ENCODE measurements around the gene RPS16.
A peak's percentile ranks its signal among the peaks of the same experiment; 100 is the strongest.

The RPS16 gene

DNA sequence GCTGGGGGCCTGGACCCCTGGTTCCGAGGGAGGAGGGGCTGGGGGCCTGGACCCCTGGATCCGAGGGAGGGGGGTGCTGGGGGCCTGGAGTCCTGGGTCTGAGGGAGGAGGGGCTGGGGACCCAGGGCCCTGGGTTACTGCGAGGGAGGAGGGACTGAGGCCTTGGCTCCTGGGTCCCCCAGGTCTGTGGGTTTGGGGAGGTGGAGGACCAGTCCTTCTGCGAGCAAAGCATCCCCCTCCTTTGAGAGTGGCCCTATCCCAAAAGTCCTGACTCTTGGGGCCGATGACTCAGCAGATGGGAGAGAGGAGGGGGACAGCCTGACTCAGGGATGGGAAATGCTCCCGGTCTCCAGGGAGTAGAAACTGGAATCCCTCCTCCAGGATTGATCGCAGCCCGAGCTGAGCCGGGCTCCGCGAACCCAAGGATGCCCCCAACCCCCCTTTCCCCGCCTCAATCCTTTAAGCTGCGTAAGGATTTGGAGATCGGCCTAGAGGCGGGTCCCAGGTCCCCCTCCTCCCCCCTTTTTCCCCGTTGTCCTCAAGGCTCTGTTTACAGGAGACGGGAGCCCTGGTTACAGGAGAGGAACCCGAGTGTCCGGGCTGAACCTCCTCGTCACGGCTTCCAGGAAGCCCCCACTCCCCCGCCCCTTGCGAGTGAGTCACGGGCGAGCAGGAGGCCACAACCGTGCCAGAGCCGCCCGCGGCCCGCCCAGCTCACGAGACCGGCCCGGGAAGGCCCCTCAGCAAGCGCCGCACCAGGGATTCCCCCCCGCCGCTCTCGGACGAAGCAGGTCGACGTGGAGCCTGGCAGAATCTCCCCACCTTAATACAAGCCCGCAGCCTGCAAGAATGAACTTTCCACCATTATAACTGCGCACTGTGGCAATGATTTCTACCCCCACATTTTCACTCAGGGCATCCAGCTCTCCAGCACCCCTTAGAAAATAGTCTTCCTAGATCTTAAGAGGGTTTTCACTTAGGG, 32.1 kb downstream of the RPS16 start (continued):
- peak; percentile 87; the same call in 1 of the 2 replicates for TF ChIP-seq ZBTB10 (tag by site-specific recombination; IDR thresholded peaks at IDR 0.05)
- peak; percentile 77 for TF ChIP-seq ZXDB (tag by site-specific recombination; IDR thresholded peaks at IDR 0.05)
- TF ChIP-seq TRIM28 (IDR thresholded peaks at IDR 0.05; ENCODE audit: borderline replicate concordance, low read length), result no peak
- TF ChIP-seq ZSCAN18 (tag by site-specific recombination; IDR thresholded peaks at IDR 0.05), result 0 out of 2 replicates have a peak, but pooled peaks have one; percentile 15
- TF ChIP-seq, protein P1, sequence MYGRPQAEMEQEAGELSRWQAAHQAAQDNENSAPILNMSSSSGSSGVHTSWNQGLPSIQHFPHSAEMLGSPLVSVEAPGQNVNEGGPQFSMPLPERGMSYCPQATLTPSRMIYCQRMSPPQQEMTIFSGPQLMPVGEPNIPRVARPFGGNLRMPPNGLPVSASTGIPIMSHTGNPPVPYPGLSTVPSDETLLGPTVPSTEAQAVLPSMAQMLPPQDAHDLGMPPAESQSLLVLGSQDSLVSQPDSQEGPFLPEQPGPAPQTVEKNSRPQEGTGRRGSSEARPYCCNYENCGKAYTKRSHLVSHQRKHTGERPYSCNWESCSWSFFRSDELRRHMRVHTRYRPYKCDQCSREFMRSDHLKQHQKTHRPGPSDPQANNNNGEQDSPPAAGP (tag by site-specific recombination; IDR thresholded peaks at IDR 0.05), result peak; percentile 97
- no peak for TF ChIP-seq ZNF140 (tag by site-specific recombination; IDR thresholded peaks at IDR 0.05)
- TF ChIP-seq ZNF610 (tag by site-specific recombination; IDR thresholded peaks at IDR 0.05; ENCODE audit: borderline replicate concordance), result 0 out of 2 replicates have a peak, but pooled peaks have one; percentile 37
- peak; percentile 81 for TF ChIP-seq ZFP69B (tag by site-specific recombination; IDR thresholded peaks at IDR 0.05)
- TF ChIP-seq OSR2 (tag by site-specific recombination; IDR thresholded peaks at IDR 0.05), result peak; percentile 45
- peak; percentile 91 for TF ChIP-seq ZNF366 (tag by site-specific recombination; conservative IDR thresholded peaks at IDR 0.05)
- no peak for TF ChIP-seq ZNF776 (tag by site-specific recombination; IDR thresholded peaks at IDR 0.05; ENCODE audit: borderline replicate concordance)
- TF ChIP-seq ZBTB20 (tag by site-specific recombination; IDR thresholded peaks at IDR 0.05), result peak; percentile 92
- TF ChIP-seq ZNF571 (tag by site-specific recombination; IDR thresholded peaks at IDR 0.05), result no peak
- TF ChIP-seq MYNN (tag by site-specific recombination; IDR thresholded peaks at IDR 0.05; ENCODE audit: borderline replicate concordance), result peak; percentile 90
- peak; percentile 84 for TF ChIP-seq ZNF76 (tag by site-specific recombination; IDR thresholded peaks at IDR 0.05; ENCODE audit: borderline replicate concordance, low read depth)

GRCh38 chr19:39402346-39403300, 33.1 kb downstream of the RPS16 start:
- peaks cover 34% of the 10 kb centered on the region for H3K4me1 ChIP-seq (ENCODE audit: control insufficient read depth, insufficient read depth, low read length)
- ChIA-PET CTCF (interaction anchor here (0.9 to 3.7 kb wide), 5 partner anchors 9 to 12 kb away, joined by 3 to 63 read pairs (median 10); partner anchors contain the start of genes MED29, PAF1 and PLEKHG2), POLR2A (interaction anchor here (0.6 to 11.2 kb wide), 7 partner anchors 9 to 1040 kb away, joined by 3 to 175 read pairs (median 5); partner anchors contain the start of genes MED29, PAF1, PLEKHG2 and RPS16)
- H3K27ac ChIP-seq (ENCODE audit: extremely low read depth, low read depth, low read length), result peak overlapping the region; percentile 93
- H3K36me3 ChIP-seq (ENCODE audit: control insufficient read depth in 2 of 2, insufficient read depth in 1 of 2, low read length in 2 of 2), result peaks cover 4 to 9% of the 10 kb centered on the region in 2 experiments
- no peaks in the 10 kb centered on the region for H3K9me3 ChIP-seq (ENCODE audit: control insufficient read depth, insufficient read depth, low read depth, low read length)
- H3K4me3 ChIP-seq (ENCODE audit: low read depth, low read length), result peak overlapping the region; percentile 34
- peak; percentile 69 for TF ChIP-seq ZNF660 (tag by site-specific recombination; IDR thresholded peaks at IDR 0.05)
- TF ChIP-seq, protein P2, sequence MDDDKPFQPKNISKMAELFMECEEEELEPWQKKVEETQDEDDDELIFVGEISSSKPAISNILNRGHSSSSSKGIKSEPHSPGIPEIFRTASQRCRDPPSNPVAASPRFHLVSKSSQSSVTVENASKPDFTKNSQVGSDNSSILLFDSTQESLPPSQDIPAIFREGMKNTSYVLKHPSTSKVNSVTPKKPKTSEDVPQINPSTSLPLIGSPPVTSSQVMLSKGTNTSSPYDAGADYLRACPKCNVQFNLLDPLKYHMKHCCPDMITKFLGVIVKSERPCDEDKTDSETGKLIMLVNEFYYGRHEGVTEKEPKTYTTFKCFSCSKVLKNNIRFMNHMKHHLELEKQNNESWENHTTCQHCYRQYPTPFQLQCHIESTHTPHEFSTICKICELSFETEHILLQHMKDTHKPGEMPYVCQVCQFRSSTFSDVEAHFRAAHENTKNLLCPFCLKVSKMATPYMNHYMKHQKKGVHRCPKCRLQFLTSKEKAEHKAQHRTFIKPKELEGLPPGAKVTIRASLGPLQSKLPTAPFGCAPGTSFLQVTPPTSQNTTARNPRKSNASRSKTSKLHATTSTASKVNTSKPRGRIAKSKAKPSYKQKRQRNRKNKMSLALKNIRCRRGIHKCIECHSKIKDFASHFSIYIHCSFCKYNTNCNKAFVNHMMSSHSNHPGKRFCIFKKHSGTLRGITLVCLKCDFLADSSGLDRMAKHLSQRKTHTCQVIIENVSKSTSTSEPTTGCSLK (tag by site-specific recombination; IDR thresholded peaks at IDR 0.05), result no peak
- TF ChIP-seq ZNF747 (tag by site-specific recombination; IDR thresholded peaks at IDR 0.05), result no peak
- peak; percentile 89 for TF ChIP-seq ZBTB20 (tag by site-specific recombination; IDR thresholded peaks at IDR 0.05)
- no peak for TF ChIP-seq ZNF596 (tag by site-specific recombination; IDR thresholded peaks at IDR 0.05)
- no peak for TF ChIP-seq GLI4 (tag by site-specific recombination; IDR thresholded peaks at IDR 0.05)
- TF ChIP-seq ZNF133 (tag by site-specific recombination; IDR thresholded peaks at IDR 0.05), result no peak
- TF ChIP-seq ZNF830 (tag by site-specific recombination; IDR thresholded peaks at IDR 0.05; ENCODE audit: low read depth), result no peak
- no peak for TF ChIP-seq ZNF791 (tag by site-specific recombination; IDR thresholded peaks at IDR 0.05)
